Effector memory CD8-positive, alpha-beta T cell (primary cell): Measurements from ENCODE around the gene ZNF326.
"Not testable (repeated sequence)": the region's sequence is repeated elsewhere in the genome, so short reads cannot be mapped to it uniquely, and the experiment has no call there.

Experiments used
- ATAC-seq: fragments of 150-1000 bp; cut with Tn5 transposase; replicated peaks from 2 replicates; pipeline ENCODE4 v1.10.0; 2021; ENCODE audit warnings: mild to moderate bottlenecking, moderate library complexity
- DNase-seq, 3 experiments: peaks; one replicate each; pipeline ENCODE4 v3.0.0; 2021
- H3K27ac Mint-ChIP-seq, 2 donors: one replicate each; pipeline ENCODE4 v1.8.0; 2022; ENCODE audit warnings: mild to moderate bottlenecking in 2 of 2, mixed read lengths in 2 of 2, moderate library complexity in 2 of 2
- H3K27me3 Mint-ChIP-seq, 2 donors: one replicate each; pipeline ENCODE4 v1.8.0; 2022; ENCODE audit warnings: mixed read lengths in 2 of 2
- H3K36me3 Mint-ChIP-seq: one replicate; pipeline ENCODE4 v1.8.0; 2022; ENCODE audit warnings: mild to moderate bottlenecking, moderate library complexity, mixed read lengths; ENCODE audit not compliant: insufficient read depth
- H3K4me1 Mint-ChIP-seq, 2 donors: one replicate each; pipeline ENCODE4 v1.8.0; 2022; ENCODE audit warnings: low read depth in 2 of 2, mixed read lengths in 2 of 2
- H3K4me3 Mint-ChIP-seq, 2 donors: one replicate each; pipeline ENCODE4 v1.8.0; 2022; ENCODE audit warnings: mild to moderate bottlenecking in 2 of 2, mixed read lengths in 2 of 2, moderate library complexity in 2 of 2
- H3K9me3 Mint-ChIP-seq, 2 donors: one replicate each; pipeline ENCODE4 v1.8.0; 2022; ENCODE audit warnings: mixed read lengths in 2 of 2

The ZNF326 gene

GRCh38 chr1:89994231-89994804 lies 592 bp upstream of the ZNF326 start:
- no peak for ATAC-seq
- Mint-ChIP-seq H3K4me1 (peaks cover 22 to 26% of the 10 kb centered on the region in 2 donors), H3K36me3 (peaks cover 14% of the 10 kb centered on the region)

GRCh38 chr1:89995598-89996449 lies 914 bp downstream of the ZNF326 start:
- Mint-ChIP-seq H3K9me3 (no peaks in the 10 kb centered on the region), H3K4me3 (peak overlapping the region; percentile 93 to 98), H3K27me3 (no peaks in the 10 kb centered on the region), H3K4me1 (peaks cover 29 to 36% of the 10 kb centered on the region in 2 donors), H3K36me3 (peaks cover 18% of the 10 kb centered on the region), H3K27ac (peak overlapping the region; percentile 94 to 98)
- no peak for DNase-seq
- ATAC-seq, result no peak

More at GRCh38 chr1:89994231-89994804, 592 bp upstream of the ZNF326 start:
- Mint-ChIP-seq H3K27me3 (peaks cover 5 to 7% of the 10 kb centered on the region in 2 donors), H3K4me3 (peak overlapping the region; percentile 93 to 98), H3K9me3 (no peaks in the 10 kb centered on the region), H3K27ac (peak overlapping the region; percentile 94 to 98)
- no peak for DNase-seq

DNA sequence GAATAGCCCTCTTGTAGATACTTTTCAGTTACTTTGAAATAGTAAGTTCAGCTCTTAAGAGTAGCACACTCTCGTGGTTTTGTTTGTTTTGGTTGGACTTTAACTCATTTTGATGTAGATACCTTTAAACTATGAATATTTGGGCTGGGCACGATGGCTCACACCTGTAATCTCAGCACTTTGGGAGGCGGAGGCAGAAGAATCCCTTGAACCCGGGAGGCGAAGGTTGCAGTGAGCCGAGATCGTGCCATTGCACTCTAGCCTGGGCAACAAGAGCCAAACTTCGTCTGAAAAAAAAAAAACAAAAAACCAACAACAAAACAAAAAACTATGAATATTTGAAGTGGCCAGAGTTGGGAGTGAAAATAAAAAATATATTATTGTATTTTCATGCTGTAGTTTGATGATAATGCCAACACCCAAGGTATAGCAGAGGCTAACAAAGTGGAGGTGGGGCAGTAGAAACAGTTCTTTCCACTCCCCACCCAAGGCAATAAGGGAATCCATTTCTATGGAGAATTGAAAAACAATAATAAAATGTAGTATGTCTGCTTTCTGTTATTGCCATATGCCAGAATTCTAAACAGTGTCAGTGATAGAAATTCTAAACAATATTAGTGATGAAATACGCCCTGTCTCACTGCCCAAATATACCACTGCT lies 1.7 kb downstream of the ZNF326 start:
- Mint-ChIP-seq H3K4me1 (peaks cover 33 to 43% of the 10 kb centered on the region in 2 donors), H3K27me3 (no peaks in the 10 kb centered on the region), H3K4me3 (peak overlapping the region; percentile 93 to 98), H3K36me3 (peaks cover 22% of the 10 kb centered on the region), H3K9me3 (no peaks in the 10 kb centered on the region), H3K27ac (no peak overlapping the region)
- no peak for ATAC-seq
- DNase-seq, result no peak

GRCh38 chr1:89997152-89997551 lies 2.2 kb downstream of the ZNF326 start:
- not testable (repeated sequence) for H3K9me3 Mint-ChIP-seq, ATAC-seq, DNase-seq, H3K27me3 Mint-ChIP-seq, H3K27ac Mint-ChIP-seq
- peaks cover 33 to 44% of the 10 kb centered on the region in 2 donors for H3K4me1 Mint-ChIP-seq
- peaks cover 24% of the 10 kb centered on the region for H3K36me3 Mint-ChIP-seq
- H3K4me3 Mint-ChIP-seq, result peak overlapping the region in 1 of 2 donors; percentile 98

- Mint-ChIP-seq H3K27ac (no peak overlapping the region), H3K4me3 (no peak overlapping the region), H3K4me1 (peaks cover 33 to 46% of the 10 kb centered on the region in 2 donors), H3K36me3 (peaks cover 27% of the 10 kb centered on the region), H3K27me3 (no peaks in the 10 kb centered on the region), H3K9me3 (no peaks in the 10 kb centered on the region)
- DNase-seq, result no peak
- ATAC-seq, result no peak
Measured at GRCh38 chr1:89998306-89998705, 3.4 kb downstream of the ZNF326 start.

DNA sequence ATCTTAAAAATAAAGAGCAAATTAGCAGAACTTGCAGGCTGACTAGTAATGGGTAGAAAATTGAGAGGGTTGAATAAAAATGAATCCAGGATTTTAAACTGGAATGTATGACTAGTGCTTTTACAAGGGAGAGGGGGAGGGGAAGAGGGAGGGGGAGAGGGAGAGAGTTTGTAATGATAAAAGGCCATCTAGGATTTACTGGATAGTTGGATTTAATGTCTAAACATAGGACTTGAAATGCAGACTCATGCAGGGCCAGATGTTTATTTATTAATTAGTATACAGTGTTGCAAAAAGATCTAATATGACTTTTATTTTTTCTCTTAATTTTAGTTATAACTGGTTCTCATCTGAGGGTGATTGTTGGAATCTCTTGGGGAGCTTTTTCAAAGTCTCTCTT lies 4.3 kb downstream of the ZNF326 start:
- Mint-ChIP-seq H3K27ac (no peak overlapping the region), H3K27me3 (no peaks in the 10 kb centered on the region), H3K36me3 (peaks cover 27% of the 10 kb centered on the region), H3K4me1 (peaks cover 33 to 50% of the 10 kb centered on the region in 2 donors), H3K9me3 (no peaks in the 10 kb centered on the region), H3K4me3 (no peak overlapping the region)
- DNase-seq, result no peak
- no peak for ATAC-seq

- Mint-ChIP-seq H3K36me3 (peaks cover 25% of the 10 kb centered on the region), H3K9me3 (no peaks in the 10 kb centered on the region), H3K27me3 (no peaks in the 10 kb centered on the region), H3K4me1 (peaks cover 33 to 50% of the 10 kb centered on the region in 2 donors), H3K27ac (no peak overlapping the region), H3K4me3 (no peak overlapping the region)
- no peak for ATAC-seq
- DNase-seq, result no peak
Measured at GRCh38 chr1:89999628-90000027, 4.7 kb downstream of the ZNF326 start.

- peaks cover 22% of the 10 kb centered on the region for H3K36me3 Mint-ChIP-seq
- no peaks in the 10 kb centered on the region for H3K27me3 Mint-ChIP-seq
- ATAC-seq (peak; percentile 68), DNase-seq (no peak)
- H3K27ac Mint-ChIP-seq, result peak overlapping the region in 1 of 2 donors; percentile 36
- no peaks in the 10 kb centered on the region for H3K9me3 Mint-ChIP-seq
- H3K4me3 Mint-ChIP-seq, result no peak overlapping the region
- H3K4me1 Mint-ChIP-seq, result peaks cover 30 to 54% of the 10 kb centered on the region in 2 donors
Measured at GRCh38 chr1:90000934-90001676, 6.2 kb downstream of the ZNF326 start.

GRCh38 chr1:90007979-90008404 lies 13.1 kb downstream of the ZNF326 start:
- peaks cover 64% of the 10 kb centered on the region for H3K36me3 Mint-ChIP-seq
- H3K9me3 Mint-ChIP-seq, result no peaks in the 10 kb centered on the region
- H3K4me1 Mint-ChIP-seq, result peaks cover 0 to 23% of the 10 kb centered on the region in 2 donors

GRCh38 chr1:90012300-90012699 lies 17.4 kb downstream of the ZNF326 start:
- Mint-ChIP-seq H3K9me3 (no peaks in the 10 kb centered on the region), H3K4me3 (no peak overlapping the region), H3K36me3 (peaks cover 72% of the 10 kb centered on the region), H3K4me1 (peaks cover 0 to 10% of the 10 kb centered on the region in 2 donors), H3K27ac (no peak overlapping the region), H3K27me3 (no peaks in the 10 kb centered on the region)
- DNase-seq (no peak), ATAC-seq (no peak)

More at GRCh38 chr1:90007979-90008404, 13.1 kb downstream of the ZNF326 start:
- DNase-seq, result no peak
- H3K27ac Mint-ChIP-seq, result no peak overlapping the region
- no peaks in the 10 kb centered on the region for H3K27me3 Mint-ChIP-seq
- H3K4me3 Mint-ChIP-seq, result no peak overlapping the region
- ATAC-seq, result no peak

GRCh38 chr1:90023691-90024090 lies 28.8 kb downstream of the ZNF326 start:
- H3K4me3 Mint-ChIP-seq, result no peak overlapping the region
- DNase-seq (no peak), ATAC-seq (no peak)
- no peaks in the 10 kb centered on the region for H3K27me3 Mint-ChIP-seq
- peaks cover 78% of the 10 kb centered on the region for H3K36me3 Mint-ChIP-seq
- H3K4me1 Mint-ChIP-seq, result peaks cover 0 to 4% of the 10 kb centered on the region in 2 donors
- H3K27ac Mint-ChIP-seq, result no peak overlapping the region
- no peaks in the 10 kb centered on the region for H3K9me3 Mint-ChIP-seq

- H3K36me3 Mint-ChIP-seq, result peaks cover 66% of the 10 kb centered on the region
- peaks cover 0 to 4% of the 10 kb centered on the region in 2 donors for H3K4me1 Mint-ChIP-seq
- no peaks in the 10 kb centered on the region for H3K27me3 Mint-ChIP-seq
- H3K9me3 Mint-ChIP-seq, result no peaks in the 10 kb centered on the region
- ATAC-seq (no peak), DNase-seq (no peak)
- H3K27ac Mint-ChIP-seq, result no peak overlapping the region
- no peak overlapping the region for H3K4me3 Mint-ChIP-seq
Measured at GRCh38 chr1:90027281-90027680, 32.4 kb downstream of the ZNF326 start.

DNA sequence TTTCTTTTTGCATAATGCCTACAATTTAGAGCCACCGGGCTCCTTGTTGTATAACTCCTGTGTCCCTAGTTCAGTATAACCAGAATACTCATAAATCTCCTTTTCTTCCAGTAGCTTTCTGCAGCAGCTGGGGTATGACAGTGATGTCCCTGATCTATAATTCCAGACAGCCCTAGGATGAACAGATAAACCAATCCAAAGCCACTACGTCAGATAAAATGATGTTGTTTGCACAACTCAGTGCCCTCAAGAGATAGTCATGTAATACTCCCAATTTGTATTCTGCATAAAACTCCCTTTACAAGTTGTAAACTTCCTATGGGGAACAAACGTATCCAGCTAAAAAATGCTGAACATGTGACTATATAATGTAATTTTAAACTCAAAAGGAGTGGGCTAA lies 44.7 kb downstream of the ZNF326 start:
- ATAC-seq (no peak), DNase-seq (no peak)
- Mint-ChIP-seq H3K27me3 (no peaks in the 10 kb centered on the region), H3K4me3 (no peak overlapping the region), H3K9me3 (no peaks in the 10 kb centered on the region), H3K27ac (no peak overlapping the region), H3K36me3 (no peaks in the 10 kb centered on the region), H3K4me1 (no peaks in the 10 kb centered on the region)
